Measurements from ENCODE around the gene PDGFD. TPM values are rescaled to one million over a fixed set of nuclear protein-coding genes. Genes with fewer than 3 reads are reported as not detected.

The PDGFD gene
- total and polyA plus RNA-seq, 2 donors (not counting 1 experiment from before 2014, with no cell fraction given), result 1.3 TPM

- DNase-seq (ENCODE audit: low read depth in 2 of 2), result no peak
- no peak for TF ChIP-seq EZH2 (IDR thresholded peaks at IDR 0.05; ENCODE audit: low read length, missing control alignments)
- TF ChIP-seq CTCF (conservative IDR thresholded peaks at IDR 0.05 in 1 of 2, IDR thresholded peaks at IDR 0.05 in 1 of 2; ENCODE audit: low read depth in 1 of 2, low read length in 2 of 2), result no peak
- Histone ChIP-seq H3K27ac (ENCODE audit: insufficient read depth, low read length) (no peak overlapping the region), H3K27me3 (ENCODE audit: control insufficient read depth, insufficient read depth, low read length) (no peaks in the 10 kb centered on the region), H3K4me1 (ENCODE audit: control insufficient read depth, extremely low read depth, insufficient read depth, low read length) (no peaks in the 10 kb centered on the region), H3K9ac (ENCODE audit: insufficient read depth, low read length) (no peak overlapping the region), H3K9me3 (ENCODE audit: control insufficient read depth, insufficient read depth, low read depth, low read length) (no peaks in the 10 kb centered on the region), H3K4me3 (replicated peaks in 1 of 4; ENCODE audit: control extremely low read depth in 1 of 4, insufficient read depth in 1 of 4, low read depth in 3 of 4, low read length in 4 of 4) (no peak overlapping the region), H3K79me2 (ENCODE audit: control insufficient read depth, insufficient read depth, low read length) (no peaks in the 10 kb centered on the region), H2AFZ (ENCODE audit: low read length) (no peak overlapping the region), H3K36me3 (ENCODE audit: control insufficient read depth, insufficient read depth, low read length) (no peaks in the 10 kb centered on the region), H4K20me1 (ENCODE audit: control insufficient read depth, extremely low read depth, insufficient read depth, low read length) (no peaks in the 10 kb centered on the region), H3K4me2 (ENCODE audit: extremely low read depth, insufficient read depth, low read length) (no peak overlapping the region)
Observed at GRCh38 chr11:103944251-103944940, 219.6 kb downstream of the PDGFD start.

DNA sequence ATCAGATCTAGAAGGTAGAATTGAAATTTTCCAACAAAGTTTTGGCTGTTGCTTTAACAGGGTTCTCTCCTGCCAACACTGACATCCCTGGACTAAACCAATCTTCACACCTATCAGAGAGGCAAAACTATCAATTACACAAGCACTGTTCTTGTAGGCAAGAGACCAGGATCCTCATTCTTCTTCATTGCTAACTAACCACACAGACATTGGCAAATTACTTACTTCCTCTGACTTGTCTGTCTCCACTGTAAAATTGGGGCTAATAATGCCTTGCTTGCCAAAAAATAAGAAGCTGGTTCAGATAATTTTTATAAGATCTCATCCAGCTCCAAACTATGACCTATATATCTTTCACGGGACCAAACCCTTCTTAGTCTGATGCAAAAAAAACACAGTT is 221.3 kb downstream of the PDGFD start:
- Histone ChIP-seq H3K4me3 (replicated peaks in 1 of 4; ENCODE audit: control extremely low read depth in 1 of 4, insufficient read depth in 1 of 4, low read depth in 3 of 4, low read length in 4 of 4) (no peak overlapping the region), H3K27me3 (ENCODE audit: control insufficient read depth, insufficient read depth, low read length) (no peaks in the 10 kb centered on the region), H3K4me2 (ENCODE audit: extremely low read depth, insufficient read depth, low read length) (no peak overlapping the region), H2AFZ (ENCODE audit: low read length) (no peak overlapping the region), H3K9ac (ENCODE audit: insufficient read depth, low read length) (no peak overlapping the region), H3K36me3 (ENCODE audit: control insufficient read depth, insufficient read depth, low read length) (no peaks in the 10 kb centered on the region), H3K9me3 (ENCODE audit: control insufficient read depth, insufficient read depth, low read depth, low read length) (no peaks in the 10 kb centered on the region), H3K27ac (ENCODE audit: insufficient read depth, low read length) (no peak overlapping the region), H3K4me1 (ENCODE audit: control insufficient read depth, extremely low read depth, insufficient read depth, low read length) (no peaks in the 10 kb centered on the region), H3K79me2 (ENCODE audit: control insufficient read depth, insufficient read depth, low read length) (no peaks in the 10 kb centered on the region), H4K20me1 (ENCODE audit: control insufficient read depth, extremely low read depth, insufficient read depth, low read length) (no peaks in the 10 kb centered on the region)
- DNase-seq (ENCODE audit: low read depth in 2 of 2), result peak in 1 of 2 donors; percentile 46
- TF ChIP-seq CTCF (conservative IDR thresholded peaks at IDR 0.05 in 1 of 2, IDR thresholded peaks at IDR 0.05 in 1 of 2; ENCODE audit: low read depth in 1 of 2, low read length in 2 of 2) (no peak), EZH2 (IDR thresholded peaks at IDR 0.05; ENCODE audit: low read length, missing control alignments) (no peak)

DNA sequence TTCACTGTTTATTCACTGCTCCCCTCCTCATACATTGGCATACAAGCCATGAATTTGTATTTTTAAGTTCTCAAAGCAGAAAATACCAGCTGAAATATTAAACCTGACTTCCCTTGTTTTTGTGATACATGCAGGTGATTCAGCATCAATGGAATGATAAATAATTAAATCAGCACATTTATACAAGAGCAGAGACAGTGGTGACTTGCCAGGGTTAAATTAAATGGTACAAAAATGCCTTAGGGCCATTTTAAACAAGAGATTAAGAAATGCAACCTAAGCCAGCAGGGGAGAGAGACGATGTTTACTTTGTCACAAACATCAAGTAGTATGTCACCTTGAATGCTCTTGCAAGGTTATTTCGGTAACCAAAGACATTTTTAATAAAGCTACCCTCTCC is 223.4 kb downstream of the PDGFD start:
- DNase-seq (ENCODE audit: low read depth in 2 of 2), result peak in 1 of 2 donors; percentile 52

More for the DNA sequence above, 223.4 kb downstream of the PDGFD start:
- H3K4me1 ChIP-seq (ENCODE audit: control insufficient read depth, extremely low read depth, insufficient read depth, low read length), result no peaks in the 10 kb centered on the region
- no peaks in the 10 kb centered on the region for H4K20me1 ChIP-seq (ENCODE audit: control insufficient read depth, extremely low read depth, insufficient read depth, low read length)
- H2AFZ ChIP-seq (ENCODE audit: low read length), result no peak overlapping the region
- TF ChIP-seq EZH2 (IDR thresholded peaks at IDR 0.05; ENCODE audit: low read length, missing control alignments), result no peak
- TF ChIP-seq CTCF (conservative IDR thresholded peaks at IDR 0.05 in 1 of 2, IDR thresholded peaks at IDR 0.05 in 1 of 2; ENCODE audit: low read depth in 1 of 2, low read length in 2 of 2), result no peak
- no peak overlapping the region for H3K4me2 ChIP-seq (ENCODE audit: extremely low read depth, insufficient read depth, low read length)
- no peaks in the 10 kb centered on the region for H3K9me3 ChIP-seq (ENCODE audit: control insufficient read depth, insufficient read depth, low read depth, low read length)
- H3K79me2 ChIP-seq (ENCODE audit: control insufficient read depth, insufficient read depth, low read length), result no peaks in the 10 kb centered on the region
- no peak overlapping the region for H3K9ac ChIP-seq (ENCODE audit: insufficient read depth, low read length)
- H3K36me3 ChIP-seq (ENCODE audit: control insufficient read depth, insufficient read depth, low read length), result no peaks in the 10 kb centered on the region
- H3K27me3 ChIP-seq (ENCODE audit: control insufficient read depth, insufficient read depth, low read length), result no peaks in the 10 kb centered on the region
- H3K4me3 ChIP-seq (replicated peaks in 1 of 4; ENCODE audit: control extremely low read depth in 1 of 4, insufficient read depth in 1 of 4, low read depth in 3 of 4, low read length in 4 of 4), result no peak overlapping the region
- H3K27ac ChIP-seq (ENCODE audit: insufficient read depth, low read length), result no peak overlapping the region
